A673 (cell line): ENCODE measurements around the gene CDH20. TPM values are rescaled to one million over a fixed set of nuclear protein-coding genes. Genes with fewer than 3 reads are reported as not detected.

Experiments
- BruUV-seq: library from RNA; stranded (reverse); fragments of 400-500 nt; replicated peaks from 2 replicates; lab custom pipeline; 2021; lab: Mats Ljungman, UMichigan
- CTCF ChIA-PET: fragments of 300-600 bp; sonication (Branson Sonifier 250); formaldehyde crosslinking; loops from one replicate; lab custom pipeline; 2022; ENCODE audit warnings: antibody characterized with exemption; lab: Charles Lee
- POLR2A ChIA-PET: fragments of 300-600 bp; sonication (Branson Sonifier 250); formaldehyde crosslinking; loops from one replicate; lab custom pipeline; 2022; ENCODE audit warnings: antibody characterized with exemption; ENCODE audit not compliant: low non-redundant PET; lab: Charles Lee
- DNase-seq: peaks from one replicate; pipeline ENCODE4 v3.0.0-alpha.2; 2015; ENCODE audit warnings: low spot score
- H3K27ac ChIP-seq: fragments of 200-600 bp; sonication (generic); 2 replicates; pipeline ENCODE4 v1.5.1; 2016; ENCODE audit warnings: mixed run types, low read depth, mild to moderate bottlenecking, mixed read lengths, antibody characterized with exemption, low read length; ENCODE audit not compliant: poor library complexity, severe bottlenecking
- H3K27me3 ChIP-seq: fragments of 200-600 bp; sonication (generic); replicated peaks from 2 replicates; pipeline ENCODE4 v1.6.1; 2017; ENCODE audit warnings: mixed run types, low read depth, mild to moderate bottlenecking, mixed read lengths, antibody characterized with exemption, low read length; ENCODE audit not compliant: insufficient read depth, poor library complexity
- H3K36me3 ChIP-seq: fragments of 200-600 bp; sonication (generic); 2 replicates; pipeline ENCODE4 v1.6.1; 2016; ENCODE audit warnings: mixed run types, mild to moderate bottlenecking, mixed read lengths, antibody characterized with exemption, low read length; ENCODE audit not compliant: insufficient read depth, poor library complexity, severe bottlenecking
- H3K4me1 ChIP-seq: fragments of 200-600 bp; sonication (generic); 2 replicates; pipeline ENCODE4 v1.6.1; 2017; ENCODE audit warnings: mixed run types, mild to moderate bottlenecking, mixed read lengths, antibody characterized with exemption, low read length; ENCODE audit not compliant: insufficient read depth, poor library complexity, severe bottlenecking
- H3K4me3 ChIP-seq: fragments of 200-600 bp; sonication (generic); 2 replicates; pipeline ENCODE4 v1.5.1; 2016; ENCODE audit warnings: low read depth, mixed run types, mild to moderate bottlenecking, mixed read lengths, low read length; ENCODE audit not compliant: poor library complexity, severe bottlenecking
- H3K9me3 ChIP-seq: fragments of 200-600 bp; sonication (generic); 2 replicates; pipeline ENCODE4 v1.6.1; 2016; ENCODE audit warnings: mixed run types, low read depth, mild to moderate bottlenecking, mixed read lengths, antibody characterized with exemption, low read length; ENCODE audit not compliant: poor library complexity, severe bottlenecking
- CTCF ChIP-seq: fragments of 300-800, 200-600 bp; sonication (generic); conservative IDR thresholded peaks from 2 replicates; pipeline ENCODE4 v1.5.1; 2017; ENCODE audit warnings: low read depth, mild to moderate bottlenecking, antibody characterized with exemption, low read length, moderate library complexity, mixed read lengths
- EZH2 ChIP-seq: fragments of 200-600 bp; sonication (generic); IDR thresholded peaks from 2 replicates; pipeline ENCODE4 v1.6.1; 2017; ENCODE audit warnings: borderline replicate concordance, low read depth, mild to moderate bottlenecking, mixed read lengths, antibody characterized with exemption, low read length; ENCODE audit not compliant: poor library complexity, severe bottlenecking
- intact Hi-C: fragments of 100-400 bp; cut with micrococcal nuclease; formaldehyde crosslinking; loops from one replicate; pipeline ENCODE4 v1.10.0; 2022; ENCODE audit not compliant: unreplicated experiment
- total RNA-seq: library from RNA; stranded (reverse); gene quantifications from 2 replicates; pipeline ENCODE4 v1.2.3, GENCODE V29; 2021

The CDH20 gene
- total RNA-seq, 1 experiment from 2014 or later: 0.21 TPM

DNA sequence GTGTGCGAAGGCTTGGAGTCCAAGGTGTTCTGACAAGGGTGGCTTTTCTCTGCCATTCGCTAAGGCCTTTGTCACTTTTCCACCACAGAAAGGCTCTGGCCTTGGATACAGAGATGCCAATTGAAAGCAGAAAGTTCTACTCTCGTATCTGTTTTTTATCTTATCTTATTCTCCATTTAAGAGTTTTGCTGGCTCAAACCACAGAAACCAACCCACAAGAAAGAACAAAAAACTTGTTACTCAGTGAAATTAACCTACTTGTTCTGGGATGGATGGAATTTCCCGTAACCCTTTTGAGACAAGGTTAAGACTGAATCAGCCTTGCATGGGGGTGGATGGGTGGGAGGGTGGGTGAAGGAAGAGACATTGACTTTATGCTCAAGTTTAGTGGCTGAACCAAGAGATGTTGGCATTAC is 221.7 kb downstream of the CDH20 start:
- H3K9me3 ChIP-seq: no peaks in the 10 kb centered on the region
- no peaks in the 10 kb centered on the region for H3K4me1 ChIP-seq
- BruUV-seq: no TSS peak
- ChIA-PET POLR2A (no interaction called here), CTCF (no interaction called here)
- no peak for DNase-seq
- H3K27ac ChIP-seq: no peak overlapping the region
- intact Hi-C loops: no loop called here
- no peaks in the 10 kb centered on the region for H3K36me3 ChIP-seq
- no peaks in the 10 kb centered on the region for H3K27me3 ChIP-seq
- H3K4me3 ChIP-seq: no peak overlapping the region
- TF ChIP-seq EZH2: no peak
- TF ChIP-seq CTCF: no peak

DNA sequence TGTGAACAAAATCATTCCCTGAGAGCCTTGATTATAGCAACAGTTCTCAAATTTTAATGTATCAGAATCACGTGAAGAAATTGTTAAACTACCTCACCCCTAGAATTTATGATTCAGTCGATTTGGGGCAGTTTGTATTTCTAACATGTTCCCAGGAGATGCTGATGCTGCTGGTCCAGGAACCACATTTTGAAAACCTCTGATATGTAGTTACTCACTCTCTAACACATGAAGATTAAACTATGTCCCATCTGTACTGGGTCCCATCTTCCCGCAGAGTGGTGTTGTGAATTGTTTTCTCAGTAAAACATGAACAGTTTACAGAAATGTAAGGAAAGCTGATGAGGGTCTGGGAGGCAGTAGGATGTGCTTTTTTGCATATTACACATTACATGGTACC is 223.1 kb downstream of the CDH20 start:
- no peaks in the 10 kb centered on the region for H3K36me3 ChIP-seq
- no TSS peak for BruUV-seq
- no peaks in the 10 kb centered on the region for H3K9me3 ChIP-seq
- no peak for DNase-seq
- no peaks in the 10 kb centered on the region for H3K27me3 ChIP-seq
- intact Hi-C loops: no loop called here
- no peak for TF ChIP-seq CTCF
- TF ChIP-seq EZH2: no peak
- POLR2A ChIA-PET: no interaction called here
- H3K27ac ChIP-seq: no peak overlapping the region
- no peaks in the 10 kb centered on the region for H3K4me1 ChIP-seq
- no peak overlapping the region for H3K4me3 ChIP-seq
- CTCF ChIA-PET: no interaction called here

- CTCF ChIA-PET: no interaction called here
- intact Hi-C loops: no loop called here
- Histone ChIP-seq H3K4me3 (no peak overlapping the region), H3K9me3 (no peaks in the 10 kb centered on the region), H3K27ac (no peak overlapping the region), H3K36me3 (no peaks in the 10 kb centered on the region), H3K4me1 (no peaks in the 10 kb centered on the region), H3K27me3 (no peaks in the 10 kb centered on the region)
- no TSS peak for BruUV-seq
- DNase-seq: peak; percentile 55
- POLR2A ChIA-PET: no interaction called here
- no peak for TF ChIP-seq EZH2
- no peak for TF ChIP-seq CTCF
Measured at GRCh38 chr18:61556862-61557261, 223.6 kb downstream of the CDH20 start.
